HuH-7 (cell line): Measurements from ENCODE around the gene DAD1.

Experiments used
- DNase-seq: peaks from one replicate; pipeline ENCODE4 v3.0.0; 2011; ENCODE audit warnings: low spot score

The DAD1 gene

GRCh38 chr14:22536853-22537338, 52.1 kb downstream of the DAD1 start:
- no peak for DNase-seq

GRCh38 chr14:22535916-22536315, 53.1 kb downstream of the DAD1 start:
- DNase-seq, result no peak

- no peak for DNase-seq
Observed at GRCh38 chr14:22535126-22535525, 53.9 kb downstream of the DAD1 start.

GRCh38 chr14:22534547-22534946, 54.5 kb downstream of the DAD1 start:
- no peak for DNase-seq

- no peak for DNase-seq
Observed at GRCh38 chr14:22533739-22534359, 55.2 kb downstream of the DAD1 start.

- DNase-seq, result no peak
Observed at GRCh38 chr14:22533057-22533704, 55.8 kb downstream of the DAD1 start.

GRCh38 chr14:22532345-22533056, 56.5 kb downstream of the DAD1 start:
- DNase-seq, result no peak

GRCh38 chr14:22531451-22532344, 57.3 kb downstream of the DAD1 start:
- no peak for DNase-seq

GRCh38 chr14:22530127-22530526, 58.9 kb downstream of the DAD1 start:
- DNase-seq, result no peak

GRCh38 chr14:22526744-22527143, 62.3 kb downstream of the DAD1 start:
- no peak for DNase-seq

- DNase-seq, result no peak
Observed at GRCh38 chr14:22526218-22526617, 62.8 kb downstream of the DAD1 start.

- no peak for DNase-seq
Observed at GRCh38 chr14:22524784-22525161, 64.3 kb downstream of the DAD1 start.

- no peak for DNase-seq
Observed at GRCh38 chr14:22524115-22524783, 64.8 kb downstream of the DAD1 start.

GRCh38 chr14:22523283-22523682, 65.7 kb downstream of the DAD1 start:
- no peak for DNase-seq

- DNase-seq, result no peak
Observed at GRCh38 chr14:22522466-22522957, 66.5 kb downstream of the DAD1 start.

- DNase-seq, result no peak
Observed at GRCh38 chr14:22521449-22522239, 67.4 kb downstream of the DAD1 start.

- DNase-seq, result no peak
Observed at GRCh38 chr14:22520796-22521195, 68.2 kb downstream of the DAD1 start.

GRCh38 chr14:22519877-22520685, 68.9 kb downstream of the DAD1 start:
- no peak for DNase-seq

- DNase-seq, result no peak
Observed at GRCh38 chr14:22518073-22518472, 71.0 kb downstream of the DAD1 start.
